Psoas muscle (tissue), 8 donors: ENCODE measurements around the gene CDIP1. TPM values are rescaled to one million over a fixed set of nuclear protein-coding genes. Genes with fewer than 3 reads are reported as not detected.

Experiments used
- ATAC-seq, 4 donors: fragments of 200-7000 bp; cut with Tn5 transposase; one replicate each; pipeline ENCODE4 v1.9.1; 2020; ENCODE audit warnings: moderate library complexity in 3 of 4, mild to moderate bottlenecking in 2 of 4
- DNase-seq, 2 donors: peaks; one replicate each; pipeline ENCODE4 v3.0.0-alpha.2; 2020
- H3K27ac ChIP-seq: fragments of 200-600 bp; one replicate; pipeline ENCODE4 v1.8.0; 2022
- H3K27me3 ChIP-seq, 3 donors: fragments of 200-600 bp in 1 of 3; one replicate each; pipeline versions ENCODE4 v1.6.1 to v1.8.0; 2013 to 2022; ENCODE audit warnings: low read length in 2 of 3, mild to moderate bottlenecking in 2 of 3, moderate library complexity in 1 of 3; ENCODE audit not compliant: insufficient read depth in 3 of 3
- H3K36me3 ChIP-seq, 2 donors: fragments of 200-600 bp in 1 of 2; one replicate each; pipeline versions ENCODE4 v1.6.1 to v1.8.0; 2013 to 2022; ENCODE audit warnings: low read depth in 1 of 2, mild to moderate bottlenecking in 1 of 2, moderate library complexity in 1 of 2; ENCODE audit not compliant: insufficient read depth in 1 of 2
- H3K4me1 ChIP-seq: fragments of 200-600 bp; one replicate; pipeline ENCODE4 v1.8.0; 2022
- H3K4me3 ChIP-seq: fragments of 200-600 bp; one replicate; pipeline ENCODE4 v1.8.0; 2022; ENCODE audit warnings: mild to moderate bottlenecking
- H3K9me3 ChIP-seq: fragments of 200-600 bp; one replicate; pipeline ENCODE4 v1.8.0; 2022
- WGBS, 3 donors: extraction: QIAGEN DNeasy Blood & Tissue Kit; methylation state at CpG; one replicate each; pipeline versions ENCODE4 v1.1.6 to v1.1.7; 2013; 5-methylcytosine and 5-hydroxymethylcytosine counted together
- intact Hi-C, 2 donors: fragments of 100-400 bp; cut with DNase I; formaldehyde crosslinking; loops; one replicate each; pipeline versions ENCODE4 v1.11.0 to v1.14.2; 2022
- polyA plus RNA-seq, 3 donors: library from polyadenylated mRNA; stranded (reverse); fragments of 200-250 nt; gene quantifications; one replicate each; pipeline ENCODE4 v1.2.3, GENCODE V29; 2013
- total RNA-seq, 4 donors: library from RNA; stranded (reverse); fragmentation: NEBNext Ultra II Directional in 2 of 4; extraction: Animal tissue kit (Norgen Biotek cat#: 25700) in 2 of 4; gene quantifications; one replicate each; pipeline versions ENCODE4 v1.2.1 to v1.2.4, GENCODE V29; 2021 to 2023
- TF ChIP-seq, protein P1 (sequence below): fragments of 200-600 bp; IDR thresholded peaks from one replicate; pipeline ENCODE4 v1.8.0; 2022; ENCODE audit warnings: antibody characterized with exemption
- donor health status: healthy with polysubstance abuse.
- donor health status: DM: no; HTN: no; CAD: no; lungs with moderate emphysema.
- donor health status: Bipolar disorder and iron deficiency.
- donor health status: healthy.
- donor health status: DM: yes; HTN: yes; CAD: no.
- donor health status: DM: no; HTN: no; CAD: no.
- donor health status: DM: no; HTN: no; CAD: no.
- donor health status: DM: yes; HTN: yes; CAD: no.

CDIP1 gene
- total and polyA plus RNA-seq, 7 donors, result 18.7 to 51.8 (median 31.3) TPM

DNA sequence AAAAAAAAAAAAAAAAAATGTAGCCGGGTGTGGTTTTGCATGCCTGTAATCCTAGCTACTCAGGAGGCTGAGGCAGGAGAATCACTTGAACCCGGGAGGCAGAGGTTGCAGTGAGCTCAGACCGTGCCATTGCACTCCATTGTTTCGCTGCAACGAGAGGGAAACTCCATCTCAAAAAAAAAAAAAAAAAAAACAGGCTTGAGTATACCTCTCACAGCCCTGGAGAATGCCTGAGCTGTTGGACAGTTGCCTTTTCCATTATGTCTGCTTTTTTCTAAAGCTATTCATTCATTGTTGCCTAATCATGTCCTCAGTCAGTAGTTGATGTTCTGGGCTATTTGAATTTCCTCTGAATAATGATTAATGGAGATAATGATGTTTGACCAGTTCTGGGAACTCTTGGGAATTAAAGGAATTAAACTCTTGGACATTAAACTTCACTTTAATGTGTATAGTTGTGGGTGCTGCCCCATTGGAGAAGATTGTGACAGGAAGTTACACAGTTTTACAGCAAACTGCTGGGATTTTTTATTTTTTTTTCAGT, 50.5 kb downstream of the CDIP1 start:
- Histone ChIP-seq H3K4me3 (no peak overlapping the region), H3K9me3 (no peaks in the 10 kb centered on the region), H3K36me3 (peaks cover 0 to 36% of the 10 kb centered on the region in 2 donors), H3K27ac (no peak overlapping the region), H3K27me3 (no peaks in the 10 kb centered on the region), H3K4me1 (no peaks in the 10 kb centered on the region)
- intact Hi-C loops, result no loop called here
- TF ChIP-seq, protein P1, sequence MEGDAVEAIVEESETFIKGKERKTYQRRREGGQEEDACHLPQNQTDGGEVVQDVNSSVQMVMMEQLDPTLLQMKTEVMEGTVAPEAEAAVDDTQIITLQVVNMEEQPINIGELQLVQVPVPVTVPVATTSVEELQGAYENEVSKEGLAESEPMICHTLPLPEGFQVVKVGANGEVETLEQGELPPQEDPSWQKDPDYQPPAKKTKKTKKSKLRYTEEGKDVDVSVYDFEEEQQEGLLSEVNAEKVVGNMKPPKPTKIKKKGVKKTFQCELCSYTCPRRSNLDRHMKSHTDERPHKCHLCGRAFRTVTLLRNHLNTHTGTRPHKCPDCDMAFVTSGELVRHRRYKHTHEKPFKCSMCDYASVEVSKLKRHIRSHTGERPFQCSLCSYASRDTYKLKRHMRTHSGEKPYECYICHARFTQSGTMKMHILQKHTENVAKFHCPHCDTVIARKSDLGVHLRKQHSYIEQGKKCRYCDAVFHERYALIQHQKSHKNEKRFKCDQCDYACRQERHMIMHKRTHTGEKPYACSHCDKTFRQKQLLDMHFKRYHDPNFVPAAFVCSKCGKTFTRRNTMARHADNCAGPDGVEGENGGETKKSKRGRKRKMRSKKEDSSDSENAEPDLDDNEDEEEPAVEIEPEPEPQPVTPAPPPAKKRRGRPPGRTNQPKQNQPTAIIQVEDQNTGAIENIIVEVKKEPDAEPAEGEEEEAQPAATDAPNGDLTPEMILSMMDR, result no peak
- DNase-seq, result no peak
- ATAC-seq, result peak in 1 of 4 donors; percentile 53
- 57 to 69% (median 60%) methylated on average over 5 of the region's 5 CpGs for WGBS, 3 donors

DNA sequence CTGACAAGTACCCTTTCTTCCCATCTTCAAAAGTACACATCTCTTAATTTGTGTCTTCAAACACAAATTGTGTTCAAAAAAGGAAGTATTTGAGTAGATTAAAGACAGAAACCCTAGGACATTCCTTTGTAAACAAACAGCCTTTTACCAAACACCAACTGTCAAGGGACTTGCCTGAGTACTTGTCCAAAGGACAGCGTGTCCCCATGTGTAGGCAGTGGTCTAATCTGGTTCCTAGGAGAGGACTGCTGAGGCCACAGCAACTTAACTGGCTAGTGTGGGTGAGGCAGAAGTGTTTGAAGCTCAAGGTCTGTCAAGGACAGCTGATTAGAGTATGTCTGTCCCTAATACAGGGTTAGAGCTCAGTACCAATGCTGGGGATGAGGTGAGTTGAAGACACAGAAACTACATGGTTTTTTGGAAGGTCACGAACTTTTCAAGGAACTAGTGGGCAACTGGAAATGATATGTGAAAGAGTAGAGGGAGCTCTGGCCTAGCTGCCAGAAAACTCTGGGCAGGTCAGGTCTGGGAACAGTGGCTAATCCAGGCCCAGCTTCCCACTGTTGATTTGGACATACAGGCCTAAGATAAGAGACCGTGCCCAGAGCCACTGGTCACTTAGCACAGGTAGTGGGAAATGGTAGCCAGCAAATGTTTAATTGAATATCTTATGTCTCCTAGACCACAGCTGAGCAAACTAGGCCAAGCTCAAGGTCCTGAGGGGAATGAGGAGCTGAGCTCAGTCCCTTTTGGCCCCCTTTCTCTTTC, 52.3 kb downstream of the CDIP1 start:
- TF ChIP-seq, protein P1, result no peak
- no peak overlapping the region for H3K27ac ChIP-seq

DNA sequence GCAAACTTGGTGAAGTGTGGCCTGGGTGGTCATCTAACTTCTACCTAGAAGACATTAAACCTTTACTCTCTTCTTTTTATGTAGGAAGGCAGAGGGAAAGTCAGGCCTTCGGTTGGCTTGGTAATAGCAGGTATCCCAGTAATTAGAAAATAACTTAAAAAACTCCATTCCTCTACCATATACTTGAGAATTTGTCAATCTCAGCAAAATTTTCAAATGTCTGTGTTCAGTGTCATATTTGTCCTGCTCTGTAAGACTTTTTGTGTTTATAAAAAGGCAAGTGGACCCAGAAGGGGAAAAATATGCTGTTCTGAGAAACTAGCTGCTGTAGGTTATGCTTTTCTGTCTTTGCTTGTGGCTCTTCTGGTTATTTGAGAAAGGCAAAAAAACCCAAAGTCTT, 56.6 kb downstream of the CDIP1 start:
- intact Hi-C loops, result no loop called here
- Histone ChIP-seq H3K4me3 (no peak overlapping the region), H3K27ac (no peak overlapping the region), H3K9me3 (no peaks in the 10 kb centered on the region), H3K4me1 (peaks cover 4% of the 10 kb centered on the region), H3K27me3 (no peaks in the 10 kb centered on the region), H3K36me3 (peaks cover 0 to 23% of the 10 kb centered on the region in 2 donors)
- TF ChIP-seq, protein P1, result no peak
- 88 to 96% (median 93%) methylated on average over 1 of the region's 1 CpG for WGBS, 3 donors
- ATAC-seq, result no peak
- DNase-seq, result no peak

More for the DNA sequence above, 52.3 kb downstream of the CDIP1 start:
- WGBS, 3 donors, result 89 to 94% (median 90%) methylated on average over 3 of the region's 3 CpGs
- no peaks in the 10 kb centered on the region for H3K27me3 ChIP-seq
- H3K4me3 ChIP-seq, result no peak overlapping the region
- H3K9me3 ChIP-seq, result no peaks in the 10 kb centered on the region
- intact Hi-C loops, result no loop called here
- ATAC-seq (peak in 3 of 4 donors; percentile 47 to 72 (median 68)), DNase-seq (no peak)
- no peaks in the 10 kb centered on the region for H3K4me1 ChIP-seq
- H3K36me3 ChIP-seq, result peaks cover 0 to 36% of the 10 kb centered on the region in 2 donors

DNA sequence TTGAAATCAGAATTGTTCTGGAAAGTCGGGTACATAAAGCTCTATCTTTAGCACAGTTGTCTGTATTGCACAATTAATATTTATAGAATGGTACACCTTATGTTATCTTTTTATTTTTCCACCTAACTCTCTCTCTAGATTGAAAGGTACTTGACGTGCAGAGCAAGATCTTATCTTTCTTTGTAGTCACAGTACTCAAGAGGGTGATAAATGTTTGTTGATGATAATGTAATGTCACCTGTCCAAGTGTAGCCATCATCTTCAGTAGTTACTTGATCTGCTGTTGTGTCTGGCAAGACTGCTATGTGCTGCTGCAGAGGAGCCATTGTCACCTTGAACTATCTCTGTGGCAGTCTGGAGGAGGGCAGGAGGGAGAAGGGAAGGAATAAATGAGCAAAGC, 57.0 kb downstream of the CDIP1 start:
- WGBS, 3 donors, result 41 to 70% (median 49%) methylated on average over 2 of the region's 2 CpGs
- TF ChIP-seq, protein P1, result no peak
- Histone ChIP-seq H3K36me3 (peaks cover 0 to 21% of the 10 kb centered on the region in 2 donors), H3K27ac (no peak overlapping the region), H3K4me1 (peaks cover 4% of the 10 kb centered on the region), H3K4me3 (no peak overlapping the region), H3K27me3 (no peaks in the 10 kb centered on the region), H3K9me3 (no peaks in the 10 kb centered on the region)
- DNase-seq (no peak), ATAC-seq (peak in 1 of 4 donors; percentile 35)
- intact Hi-C loops, result no loop called here
